ENCODE data around the gene CHPF2.

The CHPF2 gene

GRCh38 chr7:151269511-151269910 lies 37.2 kb downstream of the CHPF2 start:
- no peak for DNase-seq

DNA sequence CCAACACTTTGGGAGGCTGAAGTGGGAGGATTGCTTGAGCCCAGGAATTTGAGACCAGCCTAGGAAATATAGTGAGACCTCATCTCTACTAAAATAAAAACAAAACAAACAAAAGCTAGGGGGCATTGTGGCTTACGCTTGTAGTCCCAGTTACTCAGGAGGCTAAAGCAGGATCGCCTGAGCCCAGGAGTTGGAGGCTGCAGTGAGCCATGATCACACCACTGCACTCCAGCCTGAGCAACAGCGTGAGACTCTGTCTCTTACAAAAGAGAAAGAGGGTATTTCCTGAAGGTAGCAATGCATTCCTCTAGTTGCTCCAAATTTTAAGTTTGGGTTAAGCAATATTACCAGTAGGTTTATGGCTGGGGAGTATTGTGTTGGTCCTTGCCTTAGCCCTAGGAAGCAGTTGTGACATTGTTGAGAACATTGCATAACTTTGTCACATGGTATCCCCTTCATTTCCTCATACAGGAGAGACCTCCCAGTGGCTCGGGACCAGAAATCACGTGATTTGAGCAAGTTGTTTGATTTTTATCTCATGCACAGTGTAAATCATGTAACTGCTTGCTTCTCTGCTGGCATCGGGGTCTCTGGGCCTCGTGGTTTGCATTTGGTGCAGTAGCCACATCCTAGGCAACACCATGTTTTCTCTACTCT lies 39.5 kb downstream of the CHPF2 start:
- peak; percentile 48 for DNase-seq

- DNase-seq = no peak
Observed at GRCh38 chr7:151272405-151272804, 40.1 kb downstream of the CHPF2 start.

DNA sequence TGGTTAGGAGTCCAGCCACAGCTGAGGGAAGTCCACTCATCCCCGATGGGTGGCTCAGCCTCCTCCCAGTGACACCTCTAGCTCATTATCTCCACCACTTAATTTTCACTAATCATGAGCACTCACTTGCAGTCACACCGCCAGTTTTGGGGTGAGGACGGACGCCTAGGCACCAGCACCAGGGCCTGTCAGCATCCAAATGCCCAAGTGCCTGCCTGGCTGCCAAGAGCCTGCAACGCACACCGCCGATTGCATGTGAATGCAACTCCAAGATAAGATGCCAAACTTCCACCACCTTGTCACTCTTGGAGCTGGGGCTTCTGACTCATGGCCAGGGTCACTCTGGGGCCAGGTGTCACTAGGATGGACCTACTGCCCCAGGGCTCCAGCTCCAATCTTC lies 40.6 kb downstream of the CHPF2 start:
- DNase-seq = no peak

- DNase-seq = no peak
Observed at GRCh38 chr7:151273651-151274390, 41.5 kb downstream of the CHPF2 start.

- no peak for DNase-seq
Observed at GRCh38 chr7:151274396-151274795, 42.1 kb downstream of the CHPF2 start.

DNA sequence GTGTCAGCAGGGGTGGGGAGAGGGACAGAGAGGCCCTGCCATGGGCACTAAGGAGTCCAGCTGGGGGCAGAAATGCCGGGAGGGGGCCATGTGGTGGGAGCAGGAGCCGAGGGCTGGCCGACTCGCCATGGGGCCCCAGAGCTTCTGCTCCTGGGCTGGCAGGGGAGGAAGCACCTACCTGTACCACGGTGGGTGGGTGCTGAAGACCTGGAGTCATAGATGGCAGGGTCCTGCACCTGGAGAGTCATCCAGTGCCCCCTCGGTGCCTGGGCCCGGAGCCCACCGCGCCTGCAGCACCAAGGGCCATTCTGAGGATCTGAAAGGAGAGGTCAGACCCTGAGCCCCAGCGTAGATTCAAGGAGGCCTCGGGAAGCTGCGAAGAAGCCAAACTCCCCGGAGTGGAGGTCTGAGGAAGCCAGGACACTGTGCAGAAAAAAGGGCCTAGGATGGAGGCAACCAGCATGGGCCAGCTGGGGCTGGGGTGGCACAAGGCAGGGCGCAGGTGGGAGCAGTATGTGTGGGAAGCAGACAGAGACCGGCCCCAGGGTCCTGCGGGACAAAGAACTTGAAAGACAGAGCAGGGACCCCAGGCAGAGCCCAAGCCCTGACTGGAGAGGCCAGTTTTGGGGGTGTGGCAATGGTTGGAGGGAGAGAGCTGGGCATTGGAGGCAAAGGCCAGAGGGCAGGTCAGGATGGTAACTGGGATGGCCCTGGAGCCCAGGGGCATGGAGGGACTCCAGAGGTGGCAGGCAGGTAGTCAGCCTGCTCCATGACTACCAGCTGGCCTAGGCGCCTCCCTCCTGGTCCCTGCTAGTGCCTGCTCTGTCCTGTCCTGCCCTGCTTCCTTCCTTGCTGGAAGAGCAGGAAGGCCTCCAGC lies 42.9 kb downstream of the CHPF2 start:
- no peak for DNase-seq

DNA sequence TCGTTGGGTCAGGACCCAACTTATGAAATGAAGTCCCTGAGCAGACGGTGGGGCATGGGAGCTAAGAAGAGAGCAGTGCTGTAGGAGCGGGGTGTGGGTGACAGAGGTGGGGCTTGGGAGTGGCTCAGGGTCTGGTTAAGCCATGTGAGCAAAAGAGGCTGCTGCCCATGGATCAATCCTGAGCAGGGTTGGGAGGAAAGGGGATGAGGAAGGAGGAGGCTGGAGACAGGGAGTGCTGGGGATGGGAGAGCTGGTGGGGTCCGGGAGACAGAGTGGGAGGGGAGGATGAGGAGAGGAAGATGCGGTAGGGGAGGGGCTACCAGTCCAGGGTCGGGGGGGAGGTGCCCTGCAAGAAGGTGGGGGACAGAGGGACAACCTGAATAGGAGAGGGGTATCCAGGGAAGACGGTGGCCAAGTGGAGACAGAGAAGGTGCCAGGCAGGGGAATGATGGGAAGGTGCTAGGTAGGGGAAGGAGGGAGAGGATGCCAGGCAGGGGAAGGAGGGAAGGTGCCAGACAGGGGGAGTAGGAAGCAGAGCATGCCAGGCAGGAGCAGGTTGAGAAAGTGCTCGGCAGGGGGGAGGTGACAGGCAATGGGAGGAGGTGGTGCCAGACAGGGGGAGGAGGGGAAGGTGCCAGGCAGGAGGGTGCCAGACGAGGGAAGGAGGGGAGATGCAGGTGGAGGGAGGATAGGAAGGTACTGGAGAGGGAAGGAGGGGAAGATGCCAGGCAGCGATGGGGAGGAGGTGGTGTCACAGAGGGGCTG lies 43.7 kb downstream of the CHPF2 start:
- DNase-seq = no peak

DNA sequence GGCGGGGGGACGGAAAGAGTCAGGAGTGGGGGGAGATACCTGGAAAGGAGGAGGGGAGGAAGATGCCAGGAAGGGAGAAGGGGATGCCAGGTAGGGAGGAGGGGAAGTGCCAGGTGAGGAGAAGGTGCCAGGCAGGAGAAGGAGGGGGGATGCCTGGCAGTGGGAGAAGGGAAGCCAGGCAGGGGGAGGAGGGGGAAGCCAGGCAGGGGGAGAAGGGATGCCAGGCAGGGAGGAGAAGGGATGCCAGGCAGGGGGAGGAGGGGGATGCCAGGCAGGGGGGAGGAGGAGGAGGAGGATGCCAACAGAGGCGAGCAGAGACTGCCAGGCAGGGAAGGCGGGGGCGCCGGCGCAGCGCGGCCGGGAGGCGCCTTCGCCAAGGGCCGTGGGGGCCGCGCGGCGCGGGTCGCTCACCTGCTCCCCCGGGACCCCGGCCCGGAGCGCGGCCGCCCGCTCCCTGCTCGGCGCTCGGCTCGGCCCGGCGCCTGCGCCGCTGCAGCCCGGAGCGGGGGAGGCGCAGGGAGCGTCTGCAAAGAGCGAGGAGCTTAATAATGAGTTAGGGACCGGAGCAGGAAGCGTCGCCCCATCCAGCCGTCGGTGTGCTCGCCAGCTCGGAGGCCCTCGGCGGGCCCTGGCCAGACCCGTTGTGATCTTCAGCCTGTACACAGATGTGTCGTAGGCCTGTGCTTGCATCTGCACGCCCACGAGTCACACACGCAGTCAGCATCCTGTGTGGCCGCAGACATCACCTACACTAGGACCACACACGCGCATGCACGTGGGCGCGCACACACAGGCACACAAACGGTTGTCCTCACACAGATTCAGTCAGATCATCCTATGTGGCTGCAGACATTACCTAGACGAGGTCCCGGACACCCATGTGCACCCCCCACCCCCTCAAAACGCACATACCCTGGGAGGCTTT lies 44.6 kb downstream of the CHPF2 start:
- peak; percentile 66 for DNase-seq

GRCh38 chr7:151277631-151278030 lies 45.3 kb downstream of the CHPF2 start:
- DNase-seq = no peak

DNA sequence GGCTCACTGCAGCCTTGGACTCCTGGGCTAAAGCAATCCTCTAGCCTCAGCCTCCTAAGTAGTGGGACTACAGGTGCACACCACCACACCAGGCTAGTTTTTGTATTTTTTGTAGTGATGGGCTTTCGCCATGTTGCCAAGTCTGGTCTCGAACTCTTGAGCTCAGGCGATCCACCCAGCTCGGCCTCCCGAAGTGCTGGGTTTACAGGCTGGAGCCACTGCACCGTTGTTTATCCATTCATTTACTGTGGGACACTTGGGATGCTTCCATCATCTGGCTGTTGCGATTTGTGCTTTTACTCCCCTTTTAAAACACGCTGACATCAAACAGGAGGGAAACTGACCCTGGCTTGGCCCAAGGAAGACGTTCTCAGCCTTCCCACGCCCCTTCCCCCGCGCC lies 46.7 kb downstream of the CHPF2 start:
- DNase-seq = no peak

- no peak for DNase-seq
Observed at GRCh38 chr7:151279868-151280267, 47.6 kb downstream of the CHPF2 start.

DNA sequence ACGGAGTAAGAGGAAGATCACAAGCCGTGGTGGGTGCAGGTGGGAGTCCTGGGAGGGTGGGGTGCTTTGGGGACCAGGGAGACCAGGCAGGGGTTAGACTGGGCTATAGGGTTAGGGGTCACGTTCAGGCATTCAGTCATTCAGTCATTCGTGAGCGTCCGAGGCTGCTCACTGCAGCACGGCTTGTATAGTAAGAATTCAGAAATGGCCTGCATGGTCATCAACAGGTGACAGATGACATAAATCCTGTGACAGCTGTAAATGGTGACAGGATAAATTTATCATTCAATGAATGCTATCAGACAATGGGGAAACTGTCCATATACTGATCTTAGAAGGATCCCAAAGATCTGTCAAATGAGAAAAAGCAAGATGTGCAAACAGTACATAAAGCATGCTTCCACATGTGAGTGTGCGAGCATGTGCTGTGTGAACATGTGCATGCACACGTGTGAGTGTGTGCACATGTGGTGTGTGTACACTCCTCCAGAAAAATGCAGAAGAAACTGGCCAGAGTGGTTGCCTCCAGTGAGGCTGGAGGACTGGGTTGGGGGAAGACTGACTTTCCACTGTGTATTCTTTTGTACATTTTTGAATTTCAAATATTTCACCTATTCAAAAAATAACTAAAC lies 48.2 kb downstream of the CHPF2 start:
- DNase-seq = no peak

DNA sequence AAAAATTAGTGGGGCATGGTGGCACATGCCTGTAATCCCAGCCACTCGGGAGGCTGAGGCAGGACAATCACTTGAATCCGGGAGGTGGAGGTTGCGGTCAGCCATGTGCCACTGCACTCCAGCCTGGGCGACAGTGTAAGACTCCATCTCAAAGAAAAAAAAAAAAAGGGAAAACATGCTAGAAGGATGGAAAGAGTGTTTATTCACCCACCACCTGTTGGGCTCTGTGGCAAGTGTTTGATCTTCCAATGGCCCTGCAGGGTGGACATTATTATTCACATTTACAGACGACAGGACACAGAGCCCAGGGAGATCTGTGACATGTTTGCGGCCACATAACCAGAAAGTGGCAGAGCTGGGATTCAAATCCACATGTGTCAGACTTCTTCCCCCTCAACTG lies 49.4 kb downstream of the CHPF2 start:
- DNase-seq = no peak

DNA sequence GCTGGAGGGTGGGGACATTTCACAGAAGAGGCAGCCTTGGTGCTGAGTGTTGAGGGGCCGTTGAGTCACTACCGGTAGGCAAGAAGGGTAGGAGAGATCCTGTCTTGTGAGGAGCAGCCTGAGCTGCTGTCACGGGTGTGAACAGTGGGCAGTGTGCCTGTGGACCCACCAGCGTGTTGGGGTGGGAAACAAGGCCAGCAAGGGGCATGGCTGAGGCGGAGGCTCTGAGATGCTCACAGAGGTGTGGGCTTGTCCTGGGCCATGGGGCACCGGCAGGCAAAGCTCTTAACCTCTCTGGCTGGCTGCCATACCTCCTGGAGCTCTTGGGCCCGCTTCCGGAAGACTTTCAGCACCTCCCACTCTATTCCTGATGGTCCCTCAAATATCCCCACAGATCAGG lies 49.8 kb downstream of the CHPF2 start:
- no peak for DNase-seq

- DNase-seq = no peak
Observed at GRCh38 chr7:151283302-151283701, 51.0 kb downstream of the CHPF2 start.

GRCh38 chr7:151286148-151286547 lies 53.9 kb downstream of the CHPF2 start:
- DNase-seq = peak; percentile 10

All from fibroblast of skin of right quadriceps (primary cell).